K562 (cell line): ENCODE data around the gene PLXDC2. TPM values are rescaled to one million over a fixed set of nuclear protein-coding genes. Genes with fewer than 3 reads are reported as not detected.

ENCODE experiments used
- ATAC-seq: fragments of 200-7000 bp; cut with Tn5 transposase; 3 replicates; pipeline ENCODE4 v1.9.1; 2020; ENCODE audit warnings: moderate library complexity
- BruUV-seq: library from RNA; stranded (reverse); fragments of 400-500 nt; replicated peaks from 2 replicates; lab custom pipeline; 2021; lab: Mats Ljungman, UMichigan
- CTCF ChIA-PET: fragments of 300-600 bp; formaldehyde crosslinking; extraction: SDS; loops from one replicate; lab custom pipeline; 2021; ENCODE audit warnings: low intra/inter-chr PET ratio; lab: Yijun Ruan, JAX
- POLR2A ChIA-PET: fragments of 300-600, 350-650 bp; sonication (Branson Sonifier 250); formaldehyde crosslinking; extraction: SDS; loops from one replicate; lab custom pipeline; 2021; ENCODE audit warnings: antibody characterized with exemption, inconsistent platforms; lab: Yijun Ruan, JAX
- DNase-seq, 4 experiments: peaks; one replicate each; pipeline versions ENCODE4 v3.0.0 to v3.0.0-alpha.2; 2011 to 2018; ENCODE audit warnings: low spot score in 3 of 4, mixed read lengths in 3 of 4; ENCODE audit errors: extremely low read depth in 1 of 4
- FAIRE-seq: peaks from 2 replicates; lab custom pipeline; 2011; peaks lifted over from hg19 to GRCh38; lab: Jason Lieb, UNC
- H2AFZ ChIP-seq: 2 replicates; pipeline ENCODE4 v1.6.0; 2011; ENCODE audit warnings: low read depth, low read length, control low read depth, inconsistent platforms
- H3K27ac ChIP-seq: fragments of 200-600 bp; 3 replicates; pipeline ENCODE4 v1.8.0; 2011; ENCODE audit warnings: low read depth, mild to moderate bottlenecking, control low read depth, inconsistent platforms, low read length, moderate library complexity, mixed read lengths; ENCODE audit errors: extremely low read depth
- H3K27me3 ChIP-seq, 2 experiments: fragments of 300-600 bp in 1 of 2; 2 replicates in 1 of 2; 3 replicates in 1 of 2; pipeline versions ENCODE4 v1.6.0 to v1.8.0; 2011; ENCODE audit warnings: inconsistent platforms in 2 of 2, low read length in 2 of 2, mild to moderate bottlenecking in 1 of 2, mixed read lengths in 1 of 2, moderate library complexity in 1 of 2; ENCODE audit not compliant: control insufficient read depth in 2 of 2, insufficient read depth in 2 of 2
- H3K36me3 ChIP-seq: fragments of 300-600 bp; 3 replicates; pipeline ENCODE4 v1.8.0; 2011; ENCODE audit warnings: mild to moderate bottlenecking, low read length, inconsistent platforms; ENCODE audit not compliant: control insufficient read depth, insufficient read depth
- H3K4me1 ChIP-seq, 2 experiments: fragments of 200-600 bp in 1 of 2; replicated peaks in 1 of 2; 2 replicates in 1 of 2; 3 replicates in 1 of 2; pipeline versions ENCODE4 v1.5.1 to v1.8.0; 2011; ENCODE audit warnings: inconsistent platforms in 2 of 2, low read length in 2 of 2, mild to moderate bottlenecking in 1 of 2, mixed read lengths in 1 of 2, moderate library complexity in 1 of 2; ENCODE audit not compliant: control insufficient read depth in 2 of 2, insufficient read depth in 2 of 2
- H3K4me2 ChIP-seq: 2 replicates; pipeline ENCODE4 v1.6.1; 2011; ENCODE audit warnings: low read length, control low read depth, inconsistent platforms, mixed read lengths; ENCODE audit not compliant: insufficient read depth
- H3K4me3 ChIP-seq: fragments of 200-600 bp; sonication (generic), shearing (Covaris generic); 2 replicates; pipeline ENCODE4 v1.5.1; 2016; ENCODE audit warnings: control low read depth, inconsistent platforms
- H3K79me2 ChIP-seq: fragments of 200-600 bp; 3 replicates; pipeline ENCODE4 v1.8.0; 2011; ENCODE audit warnings: low read length, inconsistent platforms; ENCODE audit not compliant: control insufficient read depth, insufficient read depth
- H3K9ac ChIP-seq, 2 experiments: 2 replicates each; pipeline versions ENCODE4 v1.6.0 to v1.6.1; 2011; ENCODE audit warnings: low read depth in 2 of 2, low read length in 2 of 2, control low read depth in 1 of 2, inconsistent platforms in 1 of 2, mild to moderate bottlenecking in 1 of 2, mixed read lengths in 1 of 2; ENCODE audit not compliant: insufficient read depth in 1 of 2
- H3K9me1 ChIP-seq: one replicate; pipeline ENCODE4 v1.6.0; 2011; ENCODE audit warnings: inconsistent platforms, mild to moderate bottlenecking, low read length, moderate library complexity; ENCODE audit not compliant: control insufficient read depth, insufficient read depth
- H3K9me3 ChIP-seq: replicated peaks from 2 replicates; pipeline ENCODE4 v1.5.1; 2011; ENCODE audit warnings: low read depth, low read length, inconsistent platforms; ENCODE audit not compliant: control insufficient read depth, insufficient read depth
- H4K20me1 ChIP-seq: replicated peaks from 2 replicates; pipeline ENCODE4 v1.6.1; 2011; ENCODE audit warnings: low read length, inconsistent platforms, mixed read lengths; ENCODE audit not compliant: control insufficient read depth, insufficient read depth
- ELF2 ChIP-seq: fragments of 250-450 bp; sonication (Bioruptor Pico); IDR thresholded peaks from 2 replicates; pipeline ENCODE4 v1.5.0; 2021; ENCODE audit warnings: mild to moderate bottlenecking
- GABPB2 ChIP-seq: fragments of 250-450 bp; sonication (Bioruptor Pico); conservative IDR thresholded peaks from 2 replicates; pipeline ENCODE4 v1.5.1; 2021; ENCODE audit warnings: mild to moderate bottlenecking
- HIVEP1 ChIP-seq: fragments of 250-450 bp; sonication (Bioruptor Pico); IDR thresholded peaks from 2 replicates; pipeline ENCODE4 v1.4.0; 2020; ENCODE audit warnings: mild to moderate bottlenecking
- NCOA6 ChIP-seq: fragments of 450-650 bp; IDR thresholded peaks from 2 replicates; pipeline ENCODE4 v1.6.1; 2017; ENCODE audit warnings: mild to moderate bottlenecking
- NFIX ChIP-seq: fragments of 250-450 bp; sonication (Bioruptor Pico); IDR thresholded peaks from 2 replicates; pipeline ENCODE4 v1.4.0; 2020; ENCODE audit warnings: low read depth, mild to moderate bottlenecking, moderate library complexity
- POLR2G ChIP-seq: fragments of 200-400 bp; formaldehyde crosslinking; IDR thresholded peaks from 2 replicates; pipeline ENCODE4 v1.6.1; 2017; ENCODE audit warnings: low read depth, mild to moderate bottlenecking, antibody characterized with exemption, low read length, moderate library complexity
- RCOR1 ChIP-seq, 2 experiments: IDR thresholded peaks; 2 replicates each; pipeline ENCODE4 v1.6.1; 2012; ENCODE audit warnings: low read depth in 2 of 2, low read length in 2 of 2, borderline replicate concordance in 1 of 2, improper control_type of control experiment in 1 of 2
- TSC22D4 ChIP-seq: fragments of 450-650 bp; IDR thresholded peaks from 2 replicates; pipeline ENCODE4 v1.6.1; 2016; ENCODE audit warnings: missing genetic modification characterization, missing biosample characterization, control low read depth
- ZNF24 ChIP-seq: fragments of 450-650 bp; IDR thresholded peaks from 2 replicates; pipeline ENCODE4 v1.6.1; 2016
- ZNF274 ChIP-seq: IDR thresholded peaks from 2 replicates; pipeline ENCODE4 v1.6.1; 2011; ENCODE audit warnings: low read depth, mild to moderate bottlenecking, low read length, moderate library complexity, borderline replicate concordance
- WGBS: fragments of 100-300 bp; shearing (Covaris generic); methylation state at CpG from one replicate; pipeline ENCODE4 v1.1.6; 2016; ENCODE audit warnings: low coverage, mixed read lengths; ENCODE audit not compliant: insufficient coverage; ENCODE audit errors: missing lambda C conversion rate; 5-methylcytosine and 5-hydroxymethylcytosine counted together
- in situ Hi-C: fragments of 300-500 bp; cut with MboI; formaldehyde crosslinking; loops from 4 replicates; pipeline ENCODE4 v1.15.0; 2018; ENCODE audit warnings: inconsistent platforms, mixed read lengths
- intact Hi-C: fragments of 100-400 bp; cut with micrococcal nuclease; formaldehyde crosslinking; loops from 2 replicates; pipeline ENCODE4 v1.14.2; 2022
- polyA plus RNA-seq, 8 experiments: library from polyadenylated mRNA; depleted of rRNA in 4 of 8; stranded (reverse) in 5 of 8; unstranded in 3 of 8; fragments of >200 nt; fragmentation: Nextera tagmentation in 2 of 8; fragmentation: Illumina TruSeq in 1 of 8; extraction: Ambion mirVana in 2 of 8; extraction: Trizol in 1 of 8; gene quantifications; 2 replicates each; pipeline versions ENCODE4 v1.2.1 to v1.2.3, GENCODE V29; 2011 to 2014; ENCODE audit warnings: inconsistent platforms in 1 of 8, missing spikeins in 1 of 8
- total RNA-seq, 7 experiments: library from RNA; depleted of rRNA in 6 of 7; stranded (reverse); fragments of >200 nt in 6 of 7; fragmentation: Illumina TruSeq in 2 of 7; extraction: Trizol in 2 of 7; gene quantifications; 2 replicates each; pipeline versions ENCODE4 v1.2.1 to v1.2.3, GENCODE V29; 2011 to 2021; ENCODE audit warnings: low replicate concordance in 1 of 7
- TF ChIP-seq, protein P1 (sequence below), 2 experiments: IDR thresholded peaks in 1 of 2; conservative IDR thresholded peaks in 1 of 2; 2 replicates each; pipeline ENCODE4 v1.6.1; 2016; ENCODE audit warnings: low read depth in 2 of 2, mild to moderate bottlenecking in 1 of 2, missing compliant biosample characterization in 1 of 2, missing genetic modification characterization in 1 of 2, moderate library complexity in 1 of 2
- TF ChIP-seq, protein P2 (sequence below): sonication (generic); formaldehyde crosslinking; IDR thresholded peaks from 2 replicates; pipeline ENCODE4 v1.8.0; 2022; ENCODE audit warnings: mild to moderate bottlenecking, low read depth, missing genetic modification reagents

PLXDC2 gene
- total and polyA plus RNA-seq, 9 of the 15 experiments (the other 6 are each of a cell fraction or from before 2014, with no cell fraction given) = 0.01 to 0.33 (median 0.10) TPM; not detected in 3

DNA sequence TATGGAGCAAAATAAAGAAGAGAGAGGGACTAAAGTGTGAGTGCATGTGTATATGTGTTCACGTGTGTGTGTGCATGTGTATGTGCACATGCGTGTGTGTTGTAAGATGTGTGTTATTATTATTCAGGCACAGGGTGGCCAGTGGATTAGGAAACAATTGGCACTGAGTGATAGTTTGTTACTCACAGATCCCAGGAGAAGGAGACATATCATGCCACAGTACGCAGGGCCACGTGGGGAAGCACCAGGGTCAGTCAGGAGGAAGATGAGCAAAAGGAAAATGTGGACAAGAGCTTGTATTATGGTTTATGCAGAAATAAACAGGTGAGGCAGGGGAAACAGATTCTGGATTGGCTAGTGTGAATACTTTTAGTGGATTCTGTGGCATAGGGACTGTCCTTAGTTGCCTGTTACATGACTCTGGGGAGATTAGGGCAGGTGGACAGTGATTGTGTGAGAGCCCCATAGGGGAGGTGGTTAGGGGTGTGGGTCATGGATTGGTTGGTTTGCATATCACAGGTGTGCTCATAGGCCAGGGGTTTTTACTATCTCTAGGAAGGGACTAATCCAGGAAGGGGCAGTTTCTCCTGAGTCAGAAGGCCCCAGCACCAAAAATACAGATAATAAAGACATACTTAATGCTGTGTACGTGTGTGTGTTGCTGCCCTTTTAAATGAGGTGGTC is 90.0 kb downstream of the PLXDC2 start:
- TF ChIP-seq HIVEP1 (CRISPR knock-in tag) = no peak
- TF ChIP-seq GABPB2 (CRISPR knock-in tag) = no peak
- no peak for TF ChIP-seq NCOA6
- TF ChIP-seq RCOR1 (IDR thresholded peaks at IDR 0.05; ENCODE audit: borderline replicate concordance in 1 of 2, low read depth in 2 of 2, low read length in 2 of 2) = no peak
- TF ChIP-seq ELF2 (CRISPR knock-in tag) = no peak
- TF ChIP-seq, protein P1, sequence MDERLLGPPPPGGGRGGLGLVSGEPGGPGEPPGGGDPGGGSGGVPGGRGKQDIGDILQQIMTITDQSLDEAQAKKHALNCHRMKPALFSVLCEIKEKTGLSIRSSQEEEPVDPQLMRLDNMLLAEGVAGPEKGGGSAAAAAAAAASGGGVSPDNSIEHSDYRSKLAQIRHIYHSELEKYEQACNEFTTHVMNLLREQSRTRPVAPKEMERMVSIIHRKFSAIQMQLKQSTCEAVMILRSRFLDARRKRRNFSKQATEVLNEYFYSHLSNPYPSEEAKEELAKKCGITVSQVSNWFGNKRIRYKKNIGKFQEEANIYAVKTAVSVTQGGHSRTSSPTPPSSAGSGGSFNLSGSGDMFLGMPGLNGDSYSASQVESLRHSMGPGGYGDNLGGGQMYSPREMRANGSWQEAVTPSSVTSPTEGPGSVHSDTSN (CRISPR knock-in tag; IDR thresholded peaks at IDR 0.05; ENCODE audit: low read depth) = no peak
- TF ChIP-seq, protein P1 (tag; conservative IDR thresholded peaks at IDR 0.05; ENCODE audit: low read depth) = no peak
- TF ChIP-seq NFIX (CRISPR knock-in tag) = no peak
- no peak for TF ChIP-seq ZNF24
- TF ChIP-seq POLR2G = no peak
- TF ChIP-seq, protein P2, sequence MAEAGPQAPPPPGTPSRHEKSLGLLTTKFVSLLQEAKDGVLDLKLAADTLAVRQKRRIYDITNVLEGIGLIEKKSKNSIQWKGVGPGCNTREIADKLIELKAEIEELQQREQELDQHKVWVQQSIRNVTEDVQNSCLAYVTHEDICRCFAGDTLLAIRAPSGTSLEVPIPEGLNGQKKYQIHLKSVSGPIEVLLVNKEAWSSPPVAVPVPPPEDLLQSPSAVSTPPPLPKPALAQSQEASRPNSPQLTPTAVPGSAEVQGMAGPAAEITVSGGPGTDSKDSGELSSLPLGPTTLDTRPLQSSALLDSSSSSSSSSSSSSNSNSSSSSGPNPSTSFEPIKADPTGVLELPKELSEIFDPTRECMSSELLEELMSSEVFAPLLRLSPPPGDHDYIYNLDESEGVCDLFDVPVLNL (CRISPR knock-in tag) = no peak
- TF ChIP-seq TSC22D4 (tag) = no peak
- no peak for TF ChIP-seq ZNF274
- CTCF ChIA-PET = no interaction called here
- no peak overlapping the region for H3K27ac ChIP-seq
- H3K9me3 ChIP-seq = no peaks in the 10 kb centered on the region
- no peaks in the 10 kb centered on the region for H3K36me3 ChIP-seq
- in situ Hi-C loops (no loop called here), intact Hi-C loops (no loop called here)
- no peak overlapping the region for H3K4me3 ChIP-seq
- H3K79me2 ChIP-seq = no peaks in the 10 kb centered on the region
- FAIRE-seq (no peak), DNase-seq (no peak), ATAC-seq (no peak)
- H3K9me1 ChIP-seq = no peaks in the 10 kb centered on the region
- no TSS peak for BruUV-seq
- H4K20me1 ChIP-seq = no peaks in the 10 kb centered on the region
- POLR2A ChIA-PET = no interaction called here
- H2AFZ ChIP-seq = no peak overlapping the region
- H3K27me3 ChIP-seq = no peaks in the 10 kb centered on the region
- no peak overlapping the region for H3K9ac ChIP-seq
- no peaks in the 10 kb centered on the region for H3K4me1 ChIP-seq
- H3K4me2 ChIP-seq = no peak overlapping the region
- 0% methylated on average over 5 of the region's 5 CpGs for WGBS
